Measurements from ENCODE around the gene MRPL43.

MRPL43 gene

DNA sequence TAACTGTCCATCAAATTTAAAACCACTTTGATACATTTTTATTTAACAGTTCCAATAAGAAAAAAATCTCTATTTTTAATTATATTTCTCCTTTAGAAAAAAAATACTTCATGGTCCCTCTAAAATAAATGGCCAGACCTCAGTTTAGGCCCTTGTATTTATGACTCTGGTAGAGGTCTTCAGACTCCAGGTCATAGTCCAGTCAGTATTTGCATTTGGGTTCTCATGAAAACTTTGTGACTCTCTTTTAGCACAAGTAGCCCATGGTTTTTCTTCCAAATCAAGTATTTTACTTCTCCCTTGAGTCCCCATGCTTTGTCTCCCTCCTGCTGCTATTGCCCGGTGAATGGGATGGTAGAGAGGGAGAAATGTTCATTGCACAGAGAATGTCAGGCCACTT lies 23.5 kb downstream of the MRPL43 start:
- Histone ChIP-seq H3K4me2 (ENCODE audit: low read depth, low read length, poor library complexity, severe bottlenecking) (no peak overlapping the region), H3K9me2 (replicated peaks; ENCODE audit: low read depth, low read length) (no peaks in the 10 kb centered on the region), H3K36me3 (ENCODE audit: insufficient read depth, low read length) (peaks cover 51% of the 10 kb centered on the region), H3K4me3 (ENCODE audit: low read length, poor library complexity, severe bottlenecking) (no peak overlapping the region), H3K27me3 (ENCODE audit: insufficient read depth, low read length, poor library complexity, severe bottlenecking) (no peaks in the 10 kb centered on the region), H3K79me2 (ENCODE audit: insufficient read depth, low read length) (no peaks in the 10 kb centered on the region), H3K9me3 (ENCODE audit: insufficient read depth, low read depth, low read length) (no peaks in the 10 kb centered on the region), H2AFZ (ENCODE audit: low read length) (no peak overlapping the region), H4K20me1 (ENCODE audit: insufficient read depth, low read length, poor library complexity, severe bottlenecking) (no peaks in the 10 kb centered on the region), H3F3A (ENCODE audit: low read depth) (no peaks in the 10 kb centered on the region), H3K4me1 (ENCODE audit: insufficient read depth, low read length, poor library complexity, severe bottlenecking) (peaks cover 3% of the 10 kb centered on the region), H3K9ac (ENCODE audit: low read depth, low read length, poor library complexity, severe bottlenecking) (no peak overlapping the region)
- TF ChIP-seq, protein P1, sequence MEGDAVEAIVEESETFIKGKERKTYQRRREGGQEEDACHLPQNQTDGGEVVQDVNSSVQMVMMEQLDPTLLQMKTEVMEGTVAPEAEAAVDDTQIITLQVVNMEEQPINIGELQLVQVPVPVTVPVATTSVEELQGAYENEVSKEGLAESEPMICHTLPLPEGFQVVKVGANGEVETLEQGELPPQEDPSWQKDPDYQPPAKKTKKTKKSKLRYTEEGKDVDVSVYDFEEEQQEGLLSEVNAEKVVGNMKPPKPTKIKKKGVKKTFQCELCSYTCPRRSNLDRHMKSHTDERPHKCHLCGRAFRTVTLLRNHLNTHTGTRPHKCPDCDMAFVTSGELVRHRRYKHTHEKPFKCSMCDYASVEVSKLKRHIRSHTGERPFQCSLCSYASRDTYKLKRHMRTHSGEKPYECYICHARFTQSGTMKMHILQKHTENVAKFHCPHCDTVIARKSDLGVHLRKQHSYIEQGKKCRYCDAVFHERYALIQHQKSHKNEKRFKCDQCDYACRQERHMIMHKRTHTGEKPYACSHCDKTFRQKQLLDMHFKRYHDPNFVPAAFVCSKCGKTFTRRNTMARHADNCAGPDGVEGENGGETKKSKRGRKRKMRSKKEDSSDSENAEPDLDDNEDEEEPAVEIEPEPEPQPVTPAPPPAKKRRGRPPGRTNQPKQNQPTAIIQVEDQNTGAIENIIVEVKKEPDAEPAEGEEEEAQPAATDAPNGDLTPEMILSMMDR (conservative IDR thresholded peaks at IDR 0.05; ENCODE audit: low read length), result no peak
- TF ChIP-seq EZH2phosphoT487 (IDR thresholded peaks at IDR 0.05; ENCODE audit: borderline replicate concordance), result no peak

DNA sequence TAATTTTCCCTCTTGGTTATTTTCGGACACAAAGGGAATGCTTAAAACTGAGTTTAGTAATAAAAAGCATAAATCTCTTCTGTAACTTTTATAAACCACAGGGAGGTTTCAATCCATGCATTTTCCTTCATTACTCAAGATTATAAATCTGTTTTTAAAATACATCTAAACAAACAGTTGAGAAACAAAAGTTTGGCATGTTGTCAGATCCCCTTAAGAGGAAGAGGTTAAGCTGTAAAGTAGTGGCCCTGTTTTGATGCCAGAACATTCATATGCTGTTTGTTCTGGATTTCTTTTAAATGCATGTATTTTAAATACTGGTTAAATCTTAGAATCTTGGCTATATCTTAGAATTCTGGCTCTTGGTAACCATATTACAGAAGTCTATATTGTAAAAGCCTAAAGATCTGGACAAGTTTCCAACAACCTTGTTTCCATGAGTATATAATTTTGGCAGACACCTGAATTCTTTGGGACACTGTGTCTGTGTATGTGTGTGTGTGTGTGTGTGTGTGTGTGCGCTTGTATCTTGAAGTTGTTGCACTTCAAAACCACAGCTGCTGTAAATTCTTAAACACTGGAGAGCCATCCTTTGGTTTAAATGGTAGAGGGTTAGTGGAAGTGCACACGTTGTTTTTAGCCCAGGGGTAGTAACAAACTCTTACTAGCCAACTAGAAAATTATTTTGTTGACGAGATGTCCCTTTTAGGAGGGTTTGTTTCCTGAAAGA lies 24.8 kb downstream of the MRPL43 start:
- no peak overlapping the region for H2AFZ ChIP-seq (ENCODE audit: low read length)
- no peak overlapping the region for H3K4me3 ChIP-seq (ENCODE audit: low read length, poor library complexity, severe bottlenecking)
- H3F3A ChIP-seq (ENCODE audit: low read depth), result no peaks in the 10 kb centered on the region
- H3K4me1 ChIP-seq (ENCODE audit: insufficient read depth, low read length, poor library complexity, severe bottlenecking), result no peaks in the 10 kb centered on the region
- H3K79me2 ChIP-seq (ENCODE audit: insufficient read depth, low read length), result no peaks in the 10 kb centered on the region
- H3K9me2 ChIP-seq (replicated peaks; ENCODE audit: low read depth, low read length), result no peaks in the 10 kb centered on the region
- H3K4me2 ChIP-seq (ENCODE audit: low read depth, low read length, poor library complexity, severe bottlenecking), result no peak overlapping the region
- H4K20me1 ChIP-seq (ENCODE audit: insufficient read depth, low read length, poor library complexity, severe bottlenecking), result no peaks in the 10 kb centered on the region
- H3K9me3 ChIP-seq (ENCODE audit: insufficient read depth, low read depth, low read length), result no peaks in the 10 kb centered on the region
- H3K36me3 ChIP-seq (ENCODE audit: insufficient read depth, low read length), result peaks cover 61% of the 10 kb centered on the region
- no peak for TF ChIP-seq EZH2phosphoT487 (IDR thresholded peaks at IDR 0.05; ENCODE audit: borderline replicate concordance)
- TF ChIP-seq, protein P1 (conservative IDR thresholded peaks at IDR 0.05; ENCODE audit: low read length), result no peak
- no peak overlapping the region for H3K9ac ChIP-seq (ENCODE audit: low read depth, low read length, poor library complexity, severe bottlenecking)
- H3K27me3 ChIP-seq (ENCODE audit: insufficient read depth, low read length, poor library complexity, severe bottlenecking), result no peaks in the 10 kb centered on the region

DNA sequence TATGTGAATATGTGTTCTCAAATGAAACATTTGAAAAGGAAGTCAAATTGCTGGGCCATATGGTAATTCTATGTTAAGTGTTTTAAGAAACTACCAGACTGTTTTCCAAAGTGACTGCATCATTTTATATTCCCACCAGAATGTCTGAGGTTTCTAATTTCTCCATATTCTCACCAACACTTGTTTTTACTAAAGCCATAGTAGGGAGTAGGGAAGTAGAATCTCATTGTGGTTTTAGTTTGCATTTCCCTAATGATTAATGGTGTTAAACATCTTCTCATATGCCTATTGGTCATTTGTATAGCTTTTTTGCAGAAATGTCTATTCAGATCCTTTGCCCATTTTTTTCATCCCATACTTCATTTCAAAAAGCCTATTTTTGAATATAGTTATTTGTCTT lies 27.0 kb downstream of the MRPL43 start:
- Histone ChIP-seq H3K9me2 (replicated peaks; ENCODE audit: low read depth, low read length) (no peaks in the 10 kb centered on the region), H3K79me2 (ENCODE audit: insufficient read depth, low read length) (no peaks in the 10 kb centered on the region), H3K9me3 (ENCODE audit: insufficient read depth, low read depth, low read length) (no peaks in the 10 kb centered on the region), H3K27me3 (ENCODE audit: insufficient read depth, low read length, poor library complexity, severe bottlenecking) (no peaks in the 10 kb centered on the region), H3K4me3 (ENCODE audit: low read length, poor library complexity, severe bottlenecking) (no peak overlapping the region), H4K20me1 (ENCODE audit: insufficient read depth, low read length, poor library complexity, severe bottlenecking) (no peaks in the 10 kb centered on the region), H3K9ac (ENCODE audit: low read depth, low read length, poor library complexity, severe bottlenecking) (no peak overlapping the region), H3K36me3 (ENCODE audit: insufficient read depth, low read length) (peaks cover 72% of the 10 kb centered on the region), H2AFZ (ENCODE audit: low read length) (no peak overlapping the region), H3F3A (ENCODE audit: low read depth) (no peaks in the 10 kb centered on the region), H3K4me1 (ENCODE audit: insufficient read depth, low read length, poor library complexity, severe bottlenecking) (no peaks in the 10 kb centered on the region), H3K4me2 (ENCODE audit: low read depth, low read length, poor library complexity, severe bottlenecking) (no peak overlapping the region)
- TF ChIP-seq EZH2phosphoT487 (IDR thresholded peaks at IDR 0.05; ENCODE audit: borderline replicate concordance), result no peak
- TF ChIP-seq, protein P1 (conservative IDR thresholded peaks at IDR 0.05; ENCODE audit: low read length), result no peak
